Stomach (tissue), 4 donors: ENCODE results near the gene DCTN2.
A peak's percentile ranks its signal among the peaks of the same experiment; 100 is the strongest.

ENCODE experiments used
- CTCF ChIP-seq, 7 experiments: fragments of 450-650 bp in 4 of 7; fragments of 200-600 bp in 3 of 7; sonication (generic) in 3 of 7; IDR thresholded peaks; one replicate each; pipeline ENCODE4 v1.5.1; 2016 to 2019; ENCODE audit warnings: antibody characterized with exemption in 7 of 7, control low read depth in 2 of 7, mild to moderate bottlenecking in 1 of 7
- EP300 ChIP-seq: sonication (generic); formaldehyde crosslinking; IDR thresholded peaks from one replicate; pipeline ENCODE4 v1.6.1; 2017; ENCODE audit warnings: antibody characterized with exemption
- POLR2A ChIP-seq, 4 donors: fragments of 450-650 bp; IDR thresholded peaks; one replicate each; pipeline ENCODE4 v1.6.1; 2016; ENCODE audit warnings: antibody characterized with exemption in 4 of 4, control low read depth in 2 of 4, mild to moderate bottlenecking in 1 of 4, moderate library complexity in 1 of 4
- POLR2AphosphoS5 ChIP-seq, 3 donors: sonication (generic); formaldehyde crosslinking; IDR thresholded peaks; one replicate each; pipeline ENCODE4 v1.6.1; 2016; ENCODE audit warnings: antibody characterized with exemption in 3 of 3

- peak in 5 of 7 experiments; percentile 92 to 96 (median 94) for TF ChIP-seq CTCF (IDR thresholded peaks at IDR 0.05)
- TF ChIP-seq POLR2A (IDR thresholded peaks at IDR 0.05): no peak
- no peak for TF ChIP-seq EP300
- TF ChIP-seq POLR2AphosphoS5 (IDR thresholded peaks at IDR 0.05): peak in 1 of 3 donors; percentile 43
Measured at GRCh38 chr12:57583008-57583831, 36.2 kb upstream of the DCTN2 start.
